GM12891 (cell line): ENCODE measurements around the gene GOLT1B.

Experiments
- DNase-seq: peaks from one replicate; pipeline ENCODE4 v3.0.0; 2011; ENCODE audit warnings: low spot score; ENCODE audit not compliant: insufficient read length
- FAIRE-seq: peaks from 2 replicates; lab custom pipeline; 2011; peaks lifted over from hg19 to GRCh38; lab: Jason Lieb, UNC
- PAX5 ChIP-seq: IDR thresholded peaks from 2 replicates; pipeline ENCODE4 v1.6.1; 2011; ENCODE audit warnings: low read length, moderate library complexity, mild to moderate bottlenecking; ENCODE audit not compliant: insufficient read depth, severe bottlenecking
- POLR2A ChIP-seq: IDR thresholded peaks from 2 replicates; pipeline ENCODE4 v1.6.1; 2011; ENCODE audit warnings: low read depth, low read length, control low read depth
- POLR2AphosphoS5 ChIP-seq: IDR thresholded peaks from 2 replicates; pipeline ENCODE4 v1.6.1; 2011; ENCODE audit warnings: low read depth, low read length, control low read depth
- POU2F2 ChIP-seq: IDR thresholded peaks from 2 replicates; pipeline ENCODE4 v1.6.1; 2011; ENCODE audit warnings: low read depth, mild to moderate bottlenecking, control low read depth, low read length, moderate library complexity
- SPI1 ChIP-seq: IDR thresholded peaks from 2 replicates; pipeline ENCODE4 v1.6.1; 2011; ENCODE audit warnings: low read depth, low read length, control low read depth
- TAF1 ChIP-seq: IDR thresholded peaks from 2 replicates; pipeline ENCODE4 v1.6.1; 2011; ENCODE audit warnings: low read depth, low read length, control low read depth

Gene GOLT1B

DNA sequence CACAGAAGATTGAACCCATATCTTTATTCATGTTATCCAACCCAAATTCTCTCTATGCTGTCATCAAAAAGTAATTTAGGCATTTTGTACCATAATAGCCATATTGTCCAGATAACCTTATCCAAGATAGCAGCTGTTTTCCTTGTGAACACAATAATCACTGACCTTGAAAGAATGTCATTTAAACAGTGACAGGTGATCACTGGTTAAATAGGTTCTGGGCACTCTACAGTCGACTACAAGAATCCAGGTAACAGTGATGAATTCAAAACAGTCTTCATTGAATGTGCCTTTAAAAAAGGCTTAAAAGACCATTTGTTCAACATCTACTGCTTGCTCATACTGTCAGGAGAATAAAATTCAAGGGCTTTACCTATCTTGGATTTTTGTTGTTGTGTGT is 20.0 kb downstream of the GOLT1B start:
- FAIRE-seq = no peak
- no peak for DNase-seq
- TF ChIP-seq PAX5 (no peak), POLR2A (no peak), TAF1 (no peak), POLR2AphosphoS5 (no peak), POU2F2 (no peak), SPI1 (no peak)

- DNase-seq (no peak), FAIRE-seq (no peak)
- no peak for TF ChIP-seq PAX5
- TF ChIP-seq POLR2AphosphoS5 = no peak
- no peak for TF ChIP-seq SPI1
- TF ChIP-seq POU2F2 = no peak
- TF ChIP-seq POLR2A = no peak
- TF ChIP-seq TAF1 = no peak
Measured at GRCh38 chr12:21523148-21523547, 21.6 kb downstream of the GOLT1B start.

GRCh38 chr12:21526053-21526452 is 24.5 kb downstream of the GOLT1B start, which contains the start of gene SPX:
Gene SPX (plus strand): TSS chr12:21526296. CDS start chr12:21526473, 177 bp downstream.
- no peak for FAIRE-seq
- DNase-seq = no peak

DNA sequence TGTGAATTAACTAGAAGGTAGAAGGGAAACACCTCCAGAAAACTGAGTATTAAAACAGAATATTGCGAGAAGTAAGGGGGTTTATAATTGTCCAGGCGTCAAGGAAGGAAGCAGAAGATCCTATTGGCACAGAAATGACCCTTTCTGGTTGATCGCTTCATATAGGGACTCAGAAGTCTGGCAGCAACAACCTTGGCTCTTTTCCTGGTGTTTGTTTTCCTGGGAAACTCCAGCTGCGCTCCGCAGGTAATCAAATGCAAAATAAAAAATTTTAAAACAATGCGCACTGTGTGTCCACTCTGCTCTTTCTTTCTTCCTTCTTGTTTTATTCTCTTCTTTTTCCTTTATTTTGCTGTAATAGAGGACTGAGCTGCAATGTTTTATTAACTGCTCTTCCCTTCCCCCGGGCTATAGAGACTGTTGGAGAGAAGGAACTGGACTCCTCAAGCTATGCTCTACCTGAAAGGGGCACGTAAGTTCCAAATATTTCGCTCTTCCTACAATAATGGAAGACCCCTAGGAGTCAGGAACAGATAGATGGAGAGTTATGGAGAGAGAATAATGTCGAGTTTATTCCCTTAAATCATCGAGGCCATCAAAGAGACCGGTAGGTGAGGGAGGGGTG is 25.2 kb downstream of the GOLT1B start:
- TF ChIP-seq POU2F2 (no peak), PAX5 (no peak), TAF1 (no peak), POLR2A (no peak), SPI1 (no peak), POLR2AphosphoS5 (no peak)
- DNase-seq = no peak
- no peak for FAIRE-seq

More at GRCh38 chr12:21526053-21526452, 24.5 kb downstream of the GOLT1B start, which contains the start of gene SPX:
- TF ChIP-seq POLR2AphosphoS5 (no peak), POU2F2 (no peak), POLR2A (no peak), SPI1 (no peak), TAF1 (no peak), PAX5 (no peak)

DNA sequence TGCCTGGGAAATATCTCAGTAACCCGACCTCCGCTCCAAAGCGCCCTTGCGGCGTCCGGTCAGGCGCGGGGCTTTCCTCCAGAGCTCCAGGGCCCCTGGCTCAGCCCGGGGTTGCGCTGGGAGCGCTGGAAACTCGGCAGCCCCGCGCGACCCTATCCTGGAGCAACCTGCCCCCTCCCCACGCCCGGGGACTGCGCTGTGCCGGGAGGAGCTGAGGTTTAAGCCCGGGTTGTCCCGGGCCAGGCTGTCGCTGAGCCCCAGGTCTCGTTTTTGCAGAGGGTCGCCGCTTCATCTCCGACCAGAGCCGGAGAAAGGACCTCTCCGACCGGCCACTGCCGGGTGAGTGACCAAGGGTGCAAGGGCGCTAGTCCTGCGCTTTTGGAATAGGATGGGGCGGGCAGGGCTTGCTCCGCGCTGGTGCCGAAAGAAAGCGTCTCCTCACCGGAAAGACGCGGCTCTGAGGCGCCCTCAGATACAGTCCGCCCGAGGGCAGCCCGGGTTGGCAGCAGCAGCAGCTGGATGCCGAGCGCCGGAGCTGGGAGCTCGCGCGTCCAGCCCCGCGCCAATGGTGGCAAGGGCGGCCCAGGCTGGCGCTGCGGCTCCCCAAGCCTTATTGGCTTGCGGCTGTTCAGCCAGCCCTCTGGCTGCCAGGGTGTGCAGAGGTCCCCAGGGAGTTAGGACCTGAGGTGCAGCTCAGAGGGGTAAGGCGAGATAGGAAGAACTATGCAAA is 26.0 kb downstream of the GOLT1B start:
- DNase-seq (peak; percentile 41), FAIRE-seq (peak; percentile 86)

DNA sequence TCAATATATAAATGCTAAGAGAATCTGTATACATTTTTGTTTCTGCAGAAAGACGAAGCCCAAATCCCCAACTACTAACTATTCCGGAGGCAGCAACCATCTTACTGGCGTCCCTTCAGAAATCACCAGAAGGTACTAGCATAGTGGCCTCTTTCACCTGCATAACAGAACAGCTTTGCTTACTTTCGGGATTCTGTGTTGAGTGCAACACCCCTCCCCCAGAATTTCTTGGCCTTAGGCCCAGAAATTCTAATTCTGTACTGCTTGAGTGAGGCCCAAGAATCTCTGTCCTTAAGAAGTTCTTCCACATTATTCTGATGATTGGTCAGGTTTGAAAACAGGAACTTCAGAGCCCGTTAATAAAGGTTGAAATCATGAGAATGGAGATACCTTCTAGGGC is 27.4 kb downstream of the GOLT1B start:
- FAIRE-seq (no peak), DNase-seq (no peak)
- TF ChIP-seq PAX5 (no peak), TAF1 (no peak), POLR2A (no peak), SPI1 (no peak), POLR2AphosphoS5 (no peak), POU2F2 (no peak)

More for the DNA sequence above, 26.0 kb downstream of the GOLT1B start:
- TF ChIP-seq TAF1 (no peak), POLR2A (no peak), SPI1 (no peak), PAX5 (no peak), POU2F2 (no peak), POLR2AphosphoS5 (no peak)

DNA sequence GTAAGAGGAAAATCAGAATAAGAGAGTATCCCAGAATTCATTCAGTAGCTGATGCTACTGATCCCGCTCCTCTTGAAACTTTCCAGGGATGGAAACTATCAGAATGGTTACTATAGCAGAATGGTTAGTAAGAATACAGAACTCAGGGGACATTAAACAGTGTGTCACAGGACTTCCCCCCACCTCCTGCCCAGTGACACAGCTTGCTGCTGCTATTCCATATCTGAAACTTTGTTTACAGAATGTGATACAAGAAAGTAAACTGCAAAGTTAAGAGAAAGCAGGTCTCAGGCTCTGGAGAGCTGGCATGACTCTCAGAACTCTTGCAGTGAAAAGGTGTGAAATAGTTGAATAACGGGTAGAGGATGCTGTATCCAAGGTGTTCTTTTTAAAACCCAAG is 27.9 kb downstream of the GOLT1B start:
- DNase-seq (no peak), FAIRE-seq (no peak)
- TF ChIP-seq POU2F2 (no peak), TAF1 (no peak), POLR2AphosphoS5 (no peak), SPI1 (no peak), PAX5 (no peak), POLR2A (no peak)

GRCh38 chr12:21538061-21538653 is 36.6 kb downstream of the GOLT1B start:
- DNase-seq (no peak), FAIRE-seq (no peak)
- no peak for TF ChIP-seq POLR2A
- TF ChIP-seq POU2F2 = no peak

GRCh38 chr12:21539797-21540196 is 38.2 kb downstream of the GOLT1B start:
- TF ChIP-seq SPI1 (no peak), POU2F2 (no peak), POLR2A (no peak), PAX5 (no peak), POLR2AphosphoS5 (no peak), TAF1 (no peak)
- no peak for DNase-seq
- no peak for FAIRE-seq
